CD14-positive monocyte (primary cell): ENCODE results near the gene AP5B1. TPM values are rescaled to one million over a fixed set of nuclear protein-coding genes. Genes with fewer than 3 reads are reported as not detected.

Source experiments
- DNase-seq, 3 donors: peaks; one replicate each; pipeline ENCODE4 v3.0.0-alpha.2; 2011 to 2022
- H2AFZ ChIP-seq: 2 replicates; pipeline ENCODE4 v1.6.0; 2012; ENCODE audit warnings: mild to moderate bottlenecking, low read depth, low read length, inconsistent platforms; ENCODE audit not compliant: insufficient read depth, poor library complexity, severe bottlenecking
- H3K27ac ChIP-seq, 2 donors: 1 replicate in 1 of 2; 2 replicates in 1 of 2; pipeline ENCODE4 v1.5.1; 2012 to 2013; ENCODE audit warnings: low read length in 2 of 2, control low read depth in 1 of 2, inconsistent platforms in 1 of 2, low read depth in 1 of 2, mild to moderate bottlenecking in 1 of 2
- H3K27me3 ChIP-seq, 2 donors: one replicate each; pipeline versions ENCODE4 v1.6.0 to v1.6.1; 2011 to 2013; ENCODE audit warnings: low read length in 2 of 2; ENCODE audit not compliant: control insufficient read depth in 2 of 2, insufficient read depth in 2 of 2
- H3K36me3 ChIP-seq, 2 donors: replicated peaks in 1 of 2; 1 replicate in 1 of 2; 2 replicates in 1 of 2; pipeline versions ENCODE4 v1.5.1 to v1.6.1; 2012 to 2013; ENCODE audit warnings: low read length in 2 of 2, control low read depth in 1 of 2, inconsistent platforms in 1 of 2, mild to moderate bottlenecking in 1 of 2; ENCODE audit not compliant: insufficient read depth in 2 of 2, control insufficient read depth in 1 of 2
- H3K4me1 ChIP-seq, 2 donors: 1 replicate in 1 of 2; 2 replicates in 1 of 2; pipeline versions ENCODE4 v1.5.1 to v1.6.1; 2012 to 2013; ENCODE audit warnings: low read length in 2 of 2, control low read depth in 1 of 2, inconsistent platforms in 1 of 2, mild to moderate bottlenecking in 1 of 2, moderate library complexity in 1 of 2; ENCODE audit not compliant: insufficient read depth in 2 of 2, control insufficient read depth in 1 of 2
- H3K4me2 ChIP-seq: replicated peaks from 2 replicates; pipeline ENCODE3; 2012; ENCODE audit warnings: low read length, moderate library complexity, mild to moderate bottlenecking; ENCODE audit not compliant: poor library complexity, severe bottlenecking; ENCODE audit errors: extremely low read depth
- H3K4me3 ChIP-seq, 3 experiments: fragments of 200-600 bp in 1 of 3; sonication (generic) in 1 of 3; replicated peaks in 1 of 3; 1 replicate in 2 of 3; 2 replicates in 1 of 3; pipeline ENCODE4 v1.5.1; 2011 to 2013; ENCODE audit warnings: low read length in 3 of 3, mild to moderate bottlenecking in 3 of 3, control low read depth in 2 of 3, low read depth in 2 of 3, inconsistent platforms in 1 of 3, moderate library complexity in 1 of 3
- H3K79me2 ChIP-seq: 2 replicates; pipeline ENCODE4 v1.6.0; 2012; ENCODE audit warnings: mild to moderate bottlenecking, control low read depth, inconsistent platforms, low read length, moderate library complexity; ENCODE audit not compliant: insufficient read depth
- H3K9ac ChIP-seq: 2 replicates; pipeline ENCODE4 v1.6.0; 2017; ENCODE audit warnings: low read length, mild to moderate bottlenecking; ENCODE audit not compliant: insufficient read depth, poor library complexity, severe bottlenecking
- H3K9me3 ChIP-seq, 2 donors: replicated peaks in 1 of 2; 1 replicate in 1 of 2; 2 replicates in 1 of 2; pipeline versions ENCODE4 v1.5.1 to v1.6.1; 2012 to 2013; ENCODE audit warnings: low read length in 2 of 2, control low read depth in 1 of 2; ENCODE audit not compliant: control insufficient read depth in 1 of 2, insufficient read depth in 1 of 2
- H4K20me1 ChIP-seq: 2 replicates; pipeline ENCODE4 v1.6.0; 2012; ENCODE audit warnings: mild to moderate bottlenecking, low read length, control low read depth, moderate library complexity; ENCODE audit not compliant: insufficient read depth
- H3K27ac Mint-ChIP-seq, 7 donors: one replicate each; pipeline ENCODE4 v1.8.0; 2020; ENCODE audit warnings: mild to moderate bottlenecking in 7 of 7, mixed read lengths in 7 of 7, moderate library complexity in 6 of 7, inconsistent platforms in 2 of 7
- H3K27me3 Mint-ChIP-seq, 3 donors: one replicate each; pipeline ENCODE4 v1.8.0; 2021 to 2022; ENCODE audit warnings: low read depth in 3 of 3, mild to moderate bottlenecking in 3 of 3, mixed read lengths in 3 of 3, moderate library complexity in 3 of 3, inconsistent platforms in 1 of 3
- H3K36me3 Mint-ChIP-seq, 2 donors: one replicate each; pipeline ENCODE4 v1.8.0; 2020; ENCODE audit warnings: mixed read lengths in 2 of 2, inconsistent platforms in 1 of 2, mild to moderate bottlenecking in 1 of 2
- H3K4me1 Mint-ChIP-seq: one replicate; pipeline ENCODE4 v1.8.0; 2020; ENCODE audit warnings: mild to moderate bottlenecking, mixed read lengths
- H3K4me3 Mint-ChIP-seq, 2 donors: one replicate each; pipeline ENCODE4 v1.8.0; 2020; ENCODE audit warnings: mild to moderate bottlenecking in 2 of 2, mixed read lengths in 2 of 2, moderate library complexity in 1 of 2
- H3K9me3 Mint-ChIP-seq, 7 donors: one replicate each; pipeline ENCODE4 v1.8.0; 2020 to 2022; ENCODE audit warnings: mixed read lengths in 7 of 7, mild to moderate bottlenecking in 6 of 7, moderate library complexity in 6 of 7, inconsistent platforms in 2 of 7
- CTCF ChIP-seq: fragments of 200-600 bp; IDR thresholded peaks from one replicate; pipeline ENCODE4 v1.8.0; 2022; ENCODE audit warnings: antibody characterized with exemption, mild to moderate bottlenecking
- WGBS: methylation state at CpG from one replicate; pipeline ENCODE4 v1.1.5; 2013; ENCODE audit warnings: missing lambda C conversion rate; ENCODE audit not compliant: insufficient coverage; 5-methylcytosine and 5-hydroxymethylcytosine counted together
- intact Hi-C, 2 donors: fragments of 100-400 bp; cut with micrococcal nuclease; formaldehyde crosslinking; loops; one replicate each; pipeline versions ENCODE4 v1.15.0 to v1.15.1; 2023
- polyA plus RNA-seq, 3 donors: library from polyadenylated mRNA; depleted of rRNA in 1 of 3; unstranded in 2 of 3; stranded (reverse) in 1 of 3; fragments of 300-500 nt in 2 of 3; fragments of >200 nt in 1 of 3; fragmentation: Illumina TruSeq in 2 of 3; gene quantifications; 1 replicate in 2 of 3; 2 replicates in 1 of 3; pipeline ENCODE4 v1.2.3, GENCODE V29; 2012 to 2021

The AP5B1 gene
- polyA plus RNA-seq, 3 donors: 33.7 to 46.4 (median 35.1) TPM

- Histone ChIP-seq H3K9ac (no peak overlapping the region), H3K79me2 (no peaks in the 10 kb centered on the region), H3K4me2 (no peak overlapping the region), H3K4me1 (peaks cover 6 to 9% of the 10 kb centered on the region in 2 donors), H3K27me3 (peaks cover 0 to 4% of the 10 kb centered on the region in 2 donors), H2AFZ (no peak overlapping the region), H3K4me3 (no peak overlapping the region), H3K36me3 (peaks cover 0 to 2% of the 10 kb centered on the region in 2 donors), H4K20me1 (no peaks in the 10 kb centered on the region), H3K27ac (no peak overlapping the region), H3K9me3 (no peaks in the 10 kb centered on the region)
- TF ChIP-seq CTCF: no peak
- H3K27ac Mint-ChIP-seq: peak overlapping the region in 1 of 7 donors; percentile 54
- H3K36me3 Mint-ChIP-seq: peaks cover 10 to 11% of the 10 kb centered on the region in 2 donors
- peaks cover 27% of the 10 kb centered on the region for H3K4me1 Mint-ChIP-seq
- intact Hi-C loops: loop anchor here in 1 of 2 donors (10.0 kb wide), 2 partner anchors 45 to 185 kb away; no protein-coding TSS in a partner anchor
- no peak for DNase-seq
- no peak overlapping the region for H3K4me3 Mint-ChIP-seq
- peaks cover 0 to 2% (median 0%) of the 10 kb centered on the region in 7 donors for H3K9me3 Mint-ChIP-seq
- H3K27me3 Mint-ChIP-seq: peaks cover 19 to 31% (median 24%) of the 10 kb centered on the region in 3 donors
- 80% methylated on average over 18 of the region's 23 CpGs for WGBS
Measured at GRCh38 chr11:65810046-65810868, 29.5 kb upstream of the AP5B1 start.

GRCh38 chr11:65809496-65809895, 28.7 kb upstream of the AP5B1 start:
- 93% methylated on average over 8 of the region's 9 CpGs for whole genome bisulfite sequencing
- Mint-ChIP-seq H3K9me3 (peaks cover 0 to 2% (median 1%) of the 10 kb centered on the region in 7 donors), H3K4me1 (peaks cover 20% of the 10 kb centered on the region), H3K27me3 (peaks cover 22 to 36% (median 28%) of the 10 kb centered on the region in 3 donors), H3K36me3 (peaks cover 3 to 4% of the 10 kb centered on the region in 2 donors), H3K27ac (no peak overlapping the region), H3K4me3 (no peak overlapping the region)
- intact Hi-C loops: no loop called here
- H3K4me1 ChIP-seq: peaks cover 5 to 6% of the 10 kb centered on the region in 2 donors
- no peak for TF ChIP-seq CTCF
- H3K36me3 ChIP-seq: no peaks in the 10 kb centered on the region
- no peak overlapping the region for H2AFZ ChIP-seq
- H3K27me3 ChIP-seq: peaks cover 0 to 4% of the 10 kb centered on the region in 2 donors
- H3K79me2 ChIP-seq: no peaks in the 10 kb centered on the region
- no peaks in the 10 kb centered on the region for H3K9me3 ChIP-seq
- no peaks in the 10 kb centered on the region for H4K20me1 ChIP-seq
- no peak overlapping the region for H3K27ac ChIP-seq
- H3K4me3 ChIP-seq: no peak overlapping the region
- H3K9ac ChIP-seq: no peak overlapping the region
- H3K4me2 ChIP-seq: no peak overlapping the region
- no peak for DNase-seq
